Measurements from ENCODE around the gene COMMD10.

- TF ChIP-seq CTCF (IDR thresholded peaks at IDR 0.05; ENCODE audit: poor library complexity) = no peak
- TF ChIP-seq EZH2 (IDR thresholded peaks at IDR 0.05; ENCODE audit: borderline replicate concordance) = no peak
Measured at GRCh38 chr5:116212225-116212624, 127.4 kb downstream of the COMMD10 start.

Measured in hepatocyte (in vitro differentiated cells).